HUES6 (cell line): ENCODE measurements around the gene ARSA.
"Not testable (repeated sequence)": the region's sequence is repeated elsewhere in the genome, so short reads cannot be mapped to it uniquely, and the experiment has no call there.

Source experiments
- H3K27ac ChIP-seq: 2 replicates; pipeline ENCODE4 v1.7.0; 2013; ENCODE audit warnings: low read depth, mild to moderate bottlenecking, low read length, inconsistent platforms
- H3K27me3 ChIP-seq: 2 replicates; pipeline ENCODE4 v1.6.1; 2013; ENCODE audit warnings: low read length; ENCODE audit not compliant: control insufficient read depth, insufficient read depth
- H3K36me3 ChIP-seq: 2 replicates; pipeline ENCODE4 v1.6.1; 2013; ENCODE audit warnings: low read length; ENCODE audit not compliant: control insufficient read depth, insufficient read depth
- H3K4me1 ChIP-seq: 2 replicates; pipeline ENCODE4 v1.6.1; 2013; ENCODE audit warnings: low read length; ENCODE audit not compliant: control insufficient read depth, insufficient read depth
- H3K4me3 ChIP-seq: 2 replicates; pipeline ENCODE4 v1.5.1; 2013; ENCODE audit warnings: low read depth, low read length
- H3K9ac ChIP-seq: one replicate; pipeline ENCODE4 v1.6.1; 2013; ENCODE audit warnings: mild to moderate bottlenecking, low read length
- H3K9me3 ChIP-seq: 2 replicates; pipeline ENCODE4 v1.6.1; 2013; ENCODE audit warnings: low read depth, low read length; ENCODE audit not compliant: control insufficient read depth, insufficient read depth

ARSA gene

GRCh38 chr22:50614296-50614695, 13.7 kb downstream of the ARSA start:
- not testable (repeated sequence) for H3K4me3 ChIP-seq, H3K4me1 ChIP-seq, H3K36me3 ChIP-seq, H3K9ac ChIP-seq, H3K9me3 ChIP-seq, H3K27ac ChIP-seq
- peaks cover 37% of the 10 kb centered on the region for H3K27me3 ChIP-seq

DNA sequence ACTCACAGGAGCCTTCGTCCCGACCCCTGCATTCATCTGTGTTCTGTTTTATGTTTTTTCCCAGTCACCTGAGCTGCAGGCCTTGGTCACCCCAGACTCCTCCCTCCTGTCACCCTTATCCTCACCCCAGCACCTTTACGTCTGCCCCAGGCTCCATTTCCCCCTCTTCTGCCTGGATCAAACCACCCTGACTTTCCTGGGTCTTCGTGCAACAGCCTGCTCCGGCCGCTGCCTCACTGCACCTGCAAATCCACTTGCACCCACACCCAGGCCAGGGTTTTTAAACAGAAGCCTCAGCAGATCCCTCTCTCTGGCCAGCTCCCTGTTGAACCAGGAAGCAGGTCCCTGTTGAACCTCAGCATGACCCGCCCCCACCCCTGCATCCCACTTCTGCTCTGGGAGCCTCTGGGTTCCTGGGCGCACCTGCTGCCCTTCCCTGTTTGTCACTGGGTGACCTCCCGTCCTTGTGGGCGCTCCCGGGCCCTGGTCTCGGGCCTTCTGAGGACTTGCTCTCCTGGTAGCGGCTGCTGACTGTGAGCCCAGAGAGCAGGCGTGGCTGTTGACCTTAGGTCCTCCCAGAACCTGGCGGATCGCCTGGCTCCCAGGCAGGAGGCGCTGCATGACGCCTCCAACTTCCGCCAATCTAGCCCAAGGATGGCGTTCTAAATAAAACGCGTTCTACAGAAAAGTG, 14.5 kb downstream of the ARSA start:
- H3K9ac ChIP-seq, result no peak overlapping the region
- no peaks in the 10 kb centered on the region for H3K36me3 ChIP-seq
- H3K9me3 ChIP-seq, result no peaks in the 10 kb centered on the region
- peaks cover 5% of the 10 kb centered on the region; the same call in 1 of the 2 replicates for H3K4me1 ChIP-seq
- peaks cover 44% of the 10 kb centered on the region for H3K27me3 ChIP-seq
- H3K4me3 ChIP-seq, result no peak overlapping the region
- no peak overlapping the region for H3K27ac ChIP-seq

DNA sequence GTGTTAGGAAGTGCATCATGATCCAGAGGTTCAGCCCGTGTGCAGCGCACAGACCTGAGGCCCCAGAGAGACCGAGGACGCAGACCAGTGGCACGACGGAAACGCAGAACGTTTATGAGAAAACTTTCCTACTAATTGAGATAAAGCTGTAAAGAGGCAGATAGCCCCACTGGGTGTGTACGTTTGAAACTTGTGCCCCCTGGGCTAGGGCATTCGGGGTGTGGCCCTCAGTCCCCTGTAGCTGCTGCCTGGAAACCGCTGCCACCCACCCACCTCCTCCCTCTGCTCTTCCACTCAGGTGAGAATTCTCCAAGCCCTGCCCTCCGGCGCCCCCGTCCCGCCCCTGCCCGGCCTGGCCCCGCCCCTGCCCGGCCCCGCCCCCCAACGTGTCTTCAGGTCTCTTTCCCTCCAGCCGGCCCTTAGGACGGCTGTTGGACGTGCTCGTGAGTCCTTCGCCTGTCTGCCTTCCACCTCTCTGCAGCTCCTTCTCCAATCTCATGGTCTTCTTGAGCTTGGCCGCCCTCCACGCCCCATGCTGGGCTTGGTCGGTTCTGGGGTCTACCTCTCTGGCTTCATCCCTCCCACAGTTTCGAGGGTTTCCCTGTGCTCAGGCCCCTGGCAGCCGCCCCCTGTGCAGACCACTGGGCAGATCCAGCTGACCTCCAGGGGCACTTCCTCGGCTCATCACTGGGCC, 15.3 kb downstream of the ARSA start:
- no peaks in the 10 kb centered on the region for H3K9me3 ChIP-seq

GRCh38 chr22:50612168-50612527, 15.8 kb downstream of the ARSA start:
- Histone ChIP-seq H3K4me3 (no peak overlapping the region), H3K27me3 (peaks cover 55% of the 10 kb centered on the region), H3K4me1 (peaks cover 5% of the 10 kb centered on the region; the same call in 1 of the 2 replicates), H3K36me3 (no peaks in the 10 kb centered on the region), H3K27ac (no peak overlapping the region), H3K9me3 (no peaks in the 10 kb centered on the region), H3K9ac (no peak overlapping the region)

More for the DNA sequence above, 15.3 kb downstream of the ARSA start:
- Histone ChIP-seq H3K27ac (no peak overlapping the region), H3K27me3 (peaks cover 50% of the 10 kb centered on the region), H3K9ac (no peak overlapping the region), H3K4me1 (peaks cover 5% of the 10 kb centered on the region; the same call in 1 of the 2 replicates), H3K36me3 (no peaks in the 10 kb centered on the region), H3K4me3 (peak overlapping the region; percentile 11; the same call in 1 of the 2 replicates)

GRCh38 chr22:50611341-50612060, 16.5 kb downstream of the ARSA start:
- Histone ChIP-seq H3K4me3 (no peak overlapping the region), H3K9me3 (no peaks in the 10 kb centered on the region), H3K27me3 (peaks cover 61% of the 10 kb centered on the region), H3K36me3 (no peaks in the 10 kb centered on the region), H3K4me1 (peaks cover 5% of the 10 kb centered on the region; the same call in 1 of the 2 replicates), H3K27ac (no peak overlapping the region), H3K9ac (no peak overlapping the region)

DNA sequence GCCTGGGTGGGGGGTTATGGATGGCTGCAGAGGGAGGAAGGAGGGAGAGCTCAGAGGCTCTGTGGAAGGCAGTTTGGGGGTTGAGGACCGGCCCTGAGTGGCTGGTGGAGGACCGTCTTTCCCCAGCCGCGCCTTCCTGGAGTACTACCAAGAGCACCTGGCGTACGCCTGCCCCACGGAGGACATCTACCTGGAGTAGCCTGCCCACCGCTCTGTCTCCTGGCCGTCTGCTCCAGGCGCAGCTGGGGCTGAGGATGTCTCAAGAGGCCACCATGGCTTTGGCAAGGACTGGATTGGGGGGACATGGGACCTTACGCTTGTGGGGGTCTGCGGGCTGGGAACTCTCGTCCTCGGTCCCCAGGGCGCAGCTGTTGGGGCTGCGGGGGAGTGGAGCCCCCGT, 17.4 kb downstream of the ARSA start:
- no peaks in the 10 kb centered on the region for H3K9me3 ChIP-seq
- H3K27ac ChIP-seq, result no peak overlapping the region
- H3K9ac ChIP-seq, result no peak overlapping the region
- H3K27me3 ChIP-seq, result peaks cover 70% of the 10 kb centered on the region
- peaks cover 5% of the 10 kb centered on the region; the same call in 1 of the 2 replicates for H3K4me1 ChIP-seq
- no peaks in the 10 kb centered on the region for H3K36me3 ChIP-seq
- H3K4me3 ChIP-seq, result no peak overlapping the region

- Histone ChIP-seq H3K4me3 (no peak overlapping the region), H3K36me3 (no peaks in the 10 kb centered on the region), H3K9ac (no peak overlapping the region), H3K27me3 (peaks cover 75% of the 10 kb centered on the region), H3K27ac (no peak overlapping the region), H3K4me1 (peaks cover 5% of the 10 kb centered on the region; the same call in 1 of the 2 replicates), H3K9me3 (no peaks in the 10 kb centered on the region)
Observed at GRCh38 chr22:50610041-50610451, 17.9 kb downstream of the ARSA start.

DNA sequence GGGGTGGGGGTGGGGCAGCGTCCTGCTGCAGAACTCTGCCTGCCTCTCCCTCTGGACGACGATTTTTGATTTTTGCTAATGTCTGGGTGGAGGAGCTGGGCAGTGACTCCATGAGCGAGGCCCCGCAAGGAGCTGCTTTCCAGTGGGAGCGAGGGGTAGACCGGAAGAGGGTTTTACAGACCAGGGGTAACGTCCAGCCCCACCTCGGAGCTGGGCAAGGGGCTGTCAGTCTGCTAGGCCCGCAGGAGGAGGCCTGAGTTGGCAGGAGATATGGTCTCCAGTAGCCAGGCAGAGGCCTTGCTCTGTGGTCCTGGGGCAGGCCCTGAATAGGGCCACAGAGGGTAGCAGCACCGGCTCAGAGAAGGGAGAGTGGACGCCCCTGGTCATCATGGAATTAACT, 18.4 kb downstream of the ARSA start:
- H3K4me3 ChIP-seq, result no peak overlapping the region
- no peak overlapping the region for H3K9ac ChIP-seq
- H3K27me3 ChIP-seq, result peaks cover 80% of the 10 kb centered on the region
- no peaks in the 10 kb centered on the region for H3K9me3 ChIP-seq
- no peaks in the 10 kb centered on the region for H3K36me3 ChIP-seq
- H3K27ac ChIP-seq, result no peak overlapping the region
- peaks cover 5% of the 10 kb centered on the region; the same call in 1 of the 2 replicates for H3K4me1 ChIP-seq

GRCh38 chr22:50608996-50609395, 19.0 kb downstream of the ARSA start:
- H3K9me3 ChIP-seq, result no peaks in the 10 kb centered on the region
- H3K9ac ChIP-seq, result no peak overlapping the region
- peaks cover 5% of the 10 kb centered on the region; the same call in 1 of the 2 replicates for H3K4me1 ChIP-seq
- H3K36me3 ChIP-seq, result no peaks in the 10 kb centered on the region
- H3K4me3 ChIP-seq, result no peak overlapping the region
- H3K27ac ChIP-seq, result no peak overlapping the region
- H3K27me3 ChIP-seq, result peaks cover 85% of the 10 kb centered on the region

- peaks cover 88% of the 10 kb centered on the region for H3K27me3 ChIP-seq
- not testable (repeated sequence) for H3K36me3 ChIP-seq, H3K27ac ChIP-seq, H3K9me3 ChIP-seq, H3K4me1 ChIP-seq, H3K9ac ChIP-seq, H3K4me3 ChIP-seq
Observed at GRCh38 chr22:50608058-50608840, 19.7 kb downstream of the ARSA start.
